ENCODE measurements around the gene TMEM198. TPM values are rescaled to one million over a fixed set of nuclear protein-coding genes. Genes with fewer than 3 reads are reported as not detected.
A peak's percentile ranks its signal among the peaks of the same experiment; 100 is the strongest.

TMEM198 gene
- total RNA-seq, 6 experiments from 2014 or later, result 0.68 to 3.2 (median 1.2) TPM

- peaks cover 0 to 1% (median 0%) of the 10 kb centered on the region in 4 donors for H3K4me1 ChIP-seq
- H3K36me3 ChIP-seq, result no peaks in the 10 kb centered on the region
- H3K4me3 ChIP-seq, result no peak overlapping the region
- no peaks in the 10 kb centered on the region for H3K9me3 ChIP-seq
- no peak for DNase-seq
- intact Hi-C loops (cut with DNase I), result no loop called here
- H3K27ac ChIP-seq, result no peak overlapping the region
- no peaks in the 10 kb centered on the region for H3K27me3 ChIP-seq
- WGBS (ENCODE audit: insufficient coverage, low coverage, low lambda C conversion rate, missing lambda C conversion rate), result no CpG with 5 or more reads among the region's 25 CpGs
- TF ChIP-seq POLR2A (IDR thresholded peaks at IDR 0.05), result no peak
- TF ChIP-seq CTCF (IDR thresholded peaks at IDR 0.05), result no peak
- ATAC-seq, result no peak
These were observed 14.3 kb downstream of the TMEM198 start for GRCh38 chr2:219557791-219558785.

GRCh38 chr2:219559156-219559915 is 15.5 kb downstream of the TMEM198 start:
- H3K9me3 ChIP-seq, result no peaks in the 10 kb centered on the region
- no peaks in the 10 kb centered on the region for H3K27me3 ChIP-seq
- DNase-seq (no peak), ATAC-seq (no peak)
- no peak for TF ChIP-seq POLR2A (IDR thresholded peaks at IDR 0.05)
- no peak for TF ChIP-seq CTCF (IDR thresholded peaks at IDR 0.05)
- H3K4me1 ChIP-seq, result no peaks in the 10 kb centered on the region
- intact Hi-C loops (cut with DNase I), result no loop called here
- H3K36me3 ChIP-seq, result no peaks in the 10 kb centered on the region
- WGBS (ENCODE audit: insufficient coverage, low coverage, low lambda C conversion rate, missing lambda C conversion rate), result 75% methylated on average over 8 of the region's 20 CpGs
- no peak overlapping the region for H3K4me3 ChIP-seq
- no peak overlapping the region for H3K27ac ChIP-seq

GRCh38 chr2:219560037-219560892 is 16.4 kb downstream of the TMEM198 start:
- no peaks in the 10 kb centered on the region for H3K27me3 ChIP-seq
- ATAC-seq (peak in 3 of 4 donors; percentile 35 to 57 (median 39)), DNase-seq (peak in 1 of 3 donors; percentile 15)
- intact Hi-C loops (cut with DNase I), result no loop called here
- H3K36me3 ChIP-seq, result no peaks in the 10 kb centered on the region
- TF ChIP-seq CTCF (IDR thresholded peaks at IDR 0.05) (peak; percentile 24 to 64 (median 60)), POLR2A (IDR thresholded peaks at IDR 0.05) (no peak)
- 19% methylated on average over 3 of the region's 8 CpGs for WGBS (ENCODE audit: insufficient coverage, low coverage, low lambda C conversion rate, missing lambda C conversion rate)
- no peak overlapping the region for H3K27ac ChIP-seq
- H3K4me1 ChIP-seq, result no peaks in the 10 kb centered on the region
- no peaks in the 10 kb centered on the region for H3K9me3 ChIP-seq
- no peak overlapping the region for H3K4me3 ChIP-seq

GRCh38 chr2:219560893-219561178 is 17.0 kb downstream of the TMEM198 start:
- Histone ChIP-seq H3K9me3 (no peaks in the 10 kb centered on the region), H3K4me1 (no peaks in the 10 kb centered on the region), H3K27me3 (no peaks in the 10 kb centered on the region), H3K4me3 (no peak overlapping the region), H3K36me3 (no peaks in the 10 kb centered on the region), H3K27ac (no peak overlapping the region)
- ATAC-seq (peak in 1 of 4 donors; percentile 21), DNase-seq (no peak)
- intact Hi-C loops (cut with DNase I), result no loop called here
- no peak for TF ChIP-seq POLR2A (IDR thresholded peaks at IDR 0.05)
- TF ChIP-seq CTCF (IDR thresholded peaks at IDR 0.05), result no peak
- 80% methylated on average over 1 of the region's 3 CpGs for WGBS (ENCODE audit: insufficient coverage, low coverage, low lambda C conversion rate, missing lambda C conversion rate)

Measured in right lobe of liver (tissue), 6 donors.